Ovary (tissue), 3 donors: ENCODE data around the gene TLDC2.

Experiments used
- CTCF ChIP-seq, 3 donors: fragments of 450-650 bp in 2 of 3; fragments of 200-600 bp in 1 of 3; IDR thresholded peaks; one replicate each; pipeline versions ENCODE4 v1.5.1 to v1.8.0; 2016 to 2022; ENCODE audit warnings: antibody characterized with exemption in 3 of 3, mild to moderate bottlenecking in 1 of 3
- EP300 ChIP-seq: sonication (generic); formaldehyde crosslinking; IDR thresholded peaks from one replicate; pipeline ENCODE4 v1.6.1; 2017; ENCODE audit warnings: antibody characterized with exemption
- POLR2A ChIP-seq: fragments of 450-650 bp; IDR thresholded peaks from one replicate; pipeline ENCODE4 v1.6.1; 2017; ENCODE audit warnings: antibody characterized with exemption, mild to moderate bottlenecking, moderate library complexity
- donor health status: DM: no; HTN: no; CAD: no.

- TF ChIP-seq CTCF (IDR thresholded peaks at IDR 0.05) (no peak), POLR2A (no peak), EP300 (no peak)
Observed at GRCh38 chr20:36852187-36852586, 23.8 kb upstream of the TLDC2 start.
